AG04450 (cell line): Measurements from ENCODE around the gene SPC24. TPM values are rescaled to one million over a fixed set of nuclear protein-coding genes. Genes with fewer than 3 reads are reported as not detected.
"Not testable (repeated sequence)": the region's sequence is repeated elsewhere in the genome, so short reads cannot be mapped to it uniquely, and the experiment has no call there.

Experiments used
- CTCF ChIA-PET: fragments of 300-600, 350-600 bp; formaldehyde crosslinking; extraction: SDS; loops from one replicate; lab custom pipeline; 2022; ENCODE audit warnings: antibody characterized with exemption, inconsistent platforms; lab: Charles Lee
- POLR2A ChIA-PET: fragments of 350-600 bp; formaldehyde crosslinking; extraction: SDS; loops from one replicate; lab custom pipeline; 2021; ENCODE audit warnings: antibody characterized with exemption, inconsistent platforms; lab: Yijun Ruan, JAX
- DNase-seq: peaks from one replicate; pipeline ENCODE4 v3.0.0-alpha.2; 2011; ENCODE audit warnings: low read depth, low spot score
- H3K27ac ChIP-seq: one replicate; pipeline ENCODE4 v1.5.1; 2012; ENCODE audit warnings: low read depth, low read length, control low read depth
- H3K27me3 ChIP-seq: one replicate; pipeline ENCODE4 v1.6.0; 2012; ENCODE audit warnings: low read length; ENCODE audit not compliant: control insufficient read depth, insufficient read depth
- H3K4me3 ChIP-seq: 2 replicates; pipeline ENCODE4 v1.5.1; 2011; ENCODE audit warnings: mild to moderate bottlenecking, low read depth, low read length, control low read depth
- H3K9me3 ChIP-seq: 2 replicates; pipeline ENCODE4 v1.5.1; 2012; ENCODE audit warnings: low read length; ENCODE audit not compliant: control insufficient read depth, insufficient read depth
- CTCF ChIP-seq: IDR thresholded peaks from 2 replicates; pipeline ENCODE4 v1.5.1; 2011; ENCODE audit warnings: low read depth, low read length, control low read depth, inconsistent platforms
- polyA plus RNA-seq: library from polyadenylated mRNA; depleted of rRNA; stranded (reverse); fragments of >200 nt; gene quantifications from 2 replicates; pipeline ENCODE4 v1.2.3, GENCODE V29; 2011

SPC24 gene
- polyA plus RNA-seq, 1 experiment = 6.0 TPM

- no peak for DNase-seq
- H3K9me3 ChIP-seq = no peaks in the 10 kb centered on the region
- CTCF ChIA-PET = interaction anchor here (0.5 kb wide), 1 partner anchor 92 kb away, joined by 4 read pairs; no protein-coding TSS in a partner anchor
- H3K27me3 ChIP-seq = no peaks in the 10 kb centered on the region
- no peak overlapping the region for H3K27ac ChIP-seq
- no peak for TF ChIP-seq CTCF
- no peak overlapping the region for H3K4me3 ChIP-seq
- POLR2A ChIA-PET = no interaction called here
Measured at GRCh38 chr19:11111117-11111770, 44.3 kb downstream of the SPC24 start.

- no peak for TF ChIP-seq CTCF
- Histone ChIP-seq H3K9me3 (no peaks in the 10 kb centered on the region), H3K27me3 (no peaks in the 10 kb centered on the region), H3K27ac (no peak overlapping the region), H3K4me3 (no peak overlapping the region)
- ChIA-PET CTCF (interaction anchor here (1.4 to 1.6 kb wide), 2 partner anchors 17 to 73 kb away, joined by 3 to 8 read pairs; no protein-coding TSS in a partner anchor), POLR2A (no interaction called here)
- DNase-seq = no peak
Measured at GRCh38 chr19:11108746-11109145, 46.8 kb downstream of the SPC24 start.

GRCh38 chr19:11106477-11106876 is 49.1 kb downstream of the SPC24 start:
- H3K9me3 ChIP-seq = no peaks in the 10 kb centered on the region; the same call in 1 of the 2 replicates
- CTCF ChIA-PET = interaction anchor here (2.0 kb wide), 1 partner anchor 20 kb away, joined by 9 read pairs; no protein-coding TSS in a partner anchor
- no peak overlapping the region for H3K27ac ChIP-seq
- no peaks in the 10 kb centered on the region for H3K27me3 ChIP-seq
- H3K4me3 ChIP-seq = no peak overlapping the region
- POLR2A ChIA-PET = no interaction called here
- no peak for TF ChIP-seq CTCF
- no peak for DNase-seq

- Histone ChIP-seq H3K4me3 (no peak overlapping the region), H3K27me3 (no peaks in the 10 kb centered on the region), H3K9me3 (no peaks in the 10 kb centered on the region; the same call in 1 of the 2 replicates), H3K27ac (no peak overlapping the region)
- POLR2A ChIA-PET = no interaction called here
- DNase-seq = no peak
- TF ChIP-seq CTCF = no peak
- CTCF ChIA-PET = interaction anchor here (2.0 kb wide), 1 partner anchor 21 kb away, joined by 9 read pairs; no protein-coding TSS in a partner anchor
Measured at GRCh38 chr19:11105014-11105636, 50.5 kb downstream of the SPC24 start.

- H3K4me3 ChIP-seq, H3K27me3 ChIP-seq, DNase-seq, H3K9me3 ChIP-seq, H3K27ac ChIP-seq, CTCF ChIA-PET: not testable (repeated sequence)
- POLR2A ChIA-PET = interaction anchor here (0.6 kb wide), 1 partner anchor 110 kb away, joined by 3 read pairs; no protein-coding TSS in a partner anchor
Measured at GRCh38 chr19:11103667-11104066, 51.9 kb downstream of the SPC24 start.
